ENCODE data around the gene RERE. TPM values are rescaled to one million over a fixed set of nuclear protein-coding genes. Genes with fewer than 3 reads are reported as not detected.

Gene RERE
- total RNA-seq, 1 donor from 2014 or later = 1,626 TPM

- no peak for DNase-seq (ENCODE audit: low spot score in 2 of 2)
- no peak for FAIRE-seq
Observed at GRCh38 chr1:8337776-8338525, 479.5 kb downstream of the RERE start.

GRCh38 chr1:8335246-8335645 lies 482.2 kb downstream of the RERE start:
- no peak for DNase-seq (ENCODE audit: low spot score in 2 of 2)
- no peak for FAIRE-seq

- FAIRE-seq (no peak), DNase-seq (ENCODE audit: low spot score in 2 of 2) (no peak)
Observed at GRCh38 chr1:8334106-8334851, 483.2 kb downstream of the RERE start.

- no peak for FAIRE-seq
- DNase-seq (ENCODE audit: low spot score in 2 of 2) = no peak
Observed at GRCh38 chr1:8333246-8333987, 484.0 kb downstream of the RERE start.

- FAIRE-seq = no peak
- no peak for DNase-seq (ENCODE audit: low spot score in 2 of 2)
Observed at GRCh38 chr1:8332806-8333205, 484.6 kb downstream of the RERE start.

GRCh38 chr1:8330271-8331125 lies 486.9 kb downstream of the RERE start:
- DNase-seq (ENCODE audit: low spot score in 2 of 2) = no peak
- FAIRE-seq = no peak

- FAIRE-seq (no peak), DNase-seq (ENCODE audit: low spot score in 2 of 2) (no peak)
Observed at GRCh38 chr1:8329858-8330257, 487.6 kb downstream of the RERE start.

GRCh38 chr1:8329439-8329838 lies 488.0 kb downstream of the RERE start:
- no peak for FAIRE-seq
- no peak for DNase-seq (ENCODE audit: low spot score in 2 of 2)

- DNase-seq (ENCODE audit: low spot score in 2 of 2) (no peak), FAIRE-seq (no peak)
Observed at GRCh38 chr1:8328271-8328670, 489.2 kb downstream of the RERE start.

GRCh38 chr1:8326265-8326664 lies 491.2 kb downstream of the RERE start:
- FAIRE-seq (no peak), DNase-seq (ENCODE audit: low spot score in 2 of 2) (no peak)

- FAIRE-seq (no peak), DNase-seq (ENCODE audit: low spot score in 2 of 2) (no peak)
Observed at GRCh38 chr1:8325771-8326170, 491.7 kb downstream of the RERE start.

GRCh38 chr1:8324176-8324810 lies 493.1 kb downstream of the RERE start:
- FAIRE-seq (no peak), DNase-seq (ENCODE audit: low spot score in 2 of 2) (no peak)

GRCh38 chr1:8323706-8324105 lies 493.7 kb downstream of the RERE start:
- FAIRE-seq (no peak), DNase-seq (ENCODE audit: low spot score in 2 of 2) (no peak)

GRCh38 chr1:8321612-8322011 lies 495.8 kb downstream of the RERE start:
- DNase-seq (ENCODE audit: low spot score in 2 of 2) = no peak
- FAIRE-seq = no peak

GRCh38 chr1:8318436-8318835 lies 499.0 kb downstream of the RERE start:
- no peak for DNase-seq (ENCODE audit: low spot score in 2 of 2)
- no peak for FAIRE-seq

- DNase-seq (ENCODE audit: low spot score in 2 of 2) = peak; percentile 92 to 94
- FAIRE-seq = no peak
Observed at GRCh38 chr1:8317647-8318381, 499.6 kb downstream of the RERE start, which contains the start of gene SLC45A1. TSS of gene SLC45A1 (plus strand) at chr1:8318114. CDS start at chr1:8324330, 6,216 bp downstream.

GRCh38 chr1:8315573-8316475 lies 501.6 kb downstream of the RERE start:
- no peak for DNase-seq (ENCODE audit: low spot score in 2 of 2)

More at GRCh38 chr1:8315573-8316475, 501.6 kb downstream of the RERE start:
- no peak for FAIRE-seq
